OCI-LY1 (cell line): ENCODE results near the gene PPP2R2C.

Experiments used
- CTCF ChIP-seq: fragments of 200-600 bp; sonication (generic), shearing (Covaris generic); IDR thresholded peaks from 2 replicates; pipeline ENCODE4 v1.5.1; 2017; ENCODE audit warnings: mild to moderate bottlenecking, antibody characterized with exemption, low read length, moderate library complexity, mixed read lengths
- EZH2 ChIP-seq: fragments of 200-600 bp; sonication (generic), shearing (Covaris generic); IDR thresholded peaks from 2 replicates; pipeline ENCODE4 v1.8.0; 2017; ENCODE audit warnings: borderline replicate concordance, mixed run types, mild to moderate bottlenecking, antibody characterized with exemption, low read length, moderate library complexity, mixed read lengths

- TF ChIP-seq CTCF = no peak
- no peak for TF ChIP-seq EZH2
Measured at GRCh38 chr4:6426571-6427438, 45.6 kb downstream of the PPP2R2C start.
